Panc1 (cell line): Measurements from ENCODE around the gene PNPO.

Experiments used
- POLR2AphosphoS5 ChIP-seq: IDR thresholded peaks from 2 replicates; pipeline ENCODE4 v1.6.1; 2012; ENCODE audit warnings: mild to moderate bottlenecking, low read depth, low read length, moderate library complexity
- REST ChIP-seq, 2 experiments: IDR thresholded peaks; 2 replicates each; pipeline ENCODE4 v1.6.1; 2011 to 2012; ENCODE audit warnings: low read depth in 2 of 2, control low read depth in 1 of 2, low read length in 1 of 2, mild to moderate bottlenecking in 1 of 2, moderate library complexity in 1 of 2; ENCODE audit not compliant: insufficient read depth in 1 of 2
- TCF7L2 ChIP-seq: IDR thresholded peaks from 2 replicates; pipeline ENCODE4 v1.6.1; 2011; ENCODE audit warnings: mild to moderate bottlenecking, low read depth, low read length, inconsistent platforms
- TF ChIP-seq, protein P1 (sequence below): fragments of 450-650 bp; IDR thresholded peaks from 2 replicates; pipeline ENCODE4 v1.5.1; 2017; ENCODE audit warnings: mild to moderate bottlenecking

- TF ChIP-seq, protein P1, sequence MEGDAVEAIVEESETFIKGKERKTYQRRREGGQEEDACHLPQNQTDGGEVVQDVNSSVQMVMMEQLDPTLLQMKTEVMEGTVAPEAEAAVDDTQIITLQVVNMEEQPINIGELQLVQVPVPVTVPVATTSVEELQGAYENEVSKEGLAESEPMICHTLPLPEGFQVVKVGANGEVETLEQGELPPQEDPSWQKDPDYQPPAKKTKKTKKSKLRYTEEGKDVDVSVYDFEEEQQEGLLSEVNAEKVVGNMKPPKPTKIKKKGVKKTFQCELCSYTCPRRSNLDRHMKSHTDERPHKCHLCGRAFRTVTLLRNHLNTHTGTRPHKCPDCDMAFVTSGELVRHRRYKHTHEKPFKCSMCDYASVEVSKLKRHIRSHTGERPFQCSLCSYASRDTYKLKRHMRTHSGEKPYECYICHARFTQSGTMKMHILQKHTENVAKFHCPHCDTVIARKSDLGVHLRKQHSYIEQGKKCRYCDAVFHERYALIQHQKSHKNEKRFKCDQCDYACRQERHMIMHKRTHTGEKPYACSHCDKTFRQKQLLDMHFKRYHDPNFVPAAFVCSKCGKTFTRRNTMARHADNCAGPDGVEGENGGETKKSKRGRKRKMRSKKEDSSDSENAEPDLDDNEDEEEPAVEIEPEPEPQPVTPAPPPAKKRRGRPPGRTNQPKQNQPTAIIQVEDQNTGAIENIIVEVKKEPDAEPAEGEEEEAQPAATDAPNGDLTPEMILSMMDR, result no peak
- TF ChIP-seq POLR2AphosphoS5, result no peak
- no peak for TF ChIP-seq REST (IDR thresholded peaks at IDR 0.05; ENCODE audit: insufficient read depth in 1 of 2, low read depth in 2 of 2, low read length in 1 of 2)
- no peak for TF ChIP-seq TCF7L2
Measured at GRCh38 chr17:47894498-47895346, 46.6 kb upstream of the PNPO start.
